OCI-LY3 (cell line): ENCODE results near the gene ENTPD2.

Source experiments
- H2AFZ ChIP-seq: fragments of 200-600, 300-600 bp; shearing (Covaris generic); 2 replicates; pipeline ENCODE4 v1.6.0; 2014; ENCODE audit warnings: antibody characterized with exemption, low read depth, low read length
- H3K27ac ChIP-seq: fragments of 200-600, 300-600 bp; sonication (generic); 2 replicates; pipeline ENCODE4 v1.5.1; 2014; ENCODE audit warnings: mild to moderate bottlenecking, low read length, moderate library complexity, mixed read lengths
- H3K27me3 ChIP-seq: fragments of 200-600, 300-600 bp; sonication (generic); 2 replicates; pipeline ENCODE4 v1.6.1; 2014; ENCODE audit warnings: low read depth, low read length, mixed read lengths
- H3K36me3 ChIP-seq: fragments of 200-600, 300-600 bp; sonication (generic); replicated peaks from 2 replicates; pipeline ENCODE3; 2014; ENCODE audit warnings: low read depth, low read length, mixed read lengths
- H3K4me1 ChIP-seq: fragments of 300-600, 200-600 bp; sonication (generic); 2 replicates; pipeline ENCODE4 v1.6.1; 2014; ENCODE audit warnings: low read length, mixed read lengths
- H3K4me2 ChIP-seq: fragments of 200-600, 300-600 bp; sonication (generic); 2 replicates; pipeline ENCODE4 v1.6.1; 2014; ENCODE audit warnings: low read length, mixed read lengths
- H3K4me3 ChIP-seq: fragments of 300-600, 200-600 bp; sonication (generic); 2 replicates; pipeline ENCODE4 v1.5.1; 2014; ENCODE audit warnings: antibody characterized with exemption, mild to moderate bottlenecking, low read length, moderate library complexity
- H3K79me2 ChIP-seq: fragments of 300-600, 200-600 bp; shearing (Covaris generic); 2 replicates; pipeline ENCODE4 v1.6.1; 2014; ENCODE audit warnings: mild to moderate bottlenecking, low read length, mixed read lengths
- H3K9ac ChIP-seq: fragments of 300-600, 200-600 bp; shearing (Covaris generic); 2 replicates; pipeline ENCODE4 v1.6.0; 2014; ENCODE audit warnings: mild to moderate bottlenecking, low read length, moderate library complexity
- H3K9me3 ChIP-seq: fragments of 200-600, 300-600 bp; shearing (Covaris generic); 2 replicates; pipeline ENCODE4 v1.6.1; 2014; ENCODE audit warnings: low read length, mixed read lengths; ENCODE audit not compliant: insufficient read depth
- H4K20me1 ChIP-seq: fragments of 200-600, 300-600 bp; sonication (generic); 2 replicates; pipeline ENCODE4 v1.6.1; 2016; ENCODE audit warnings: low read length, mixed read lengths; ENCODE audit not compliant: insufficient read depth
- EZH2phosphoT487 ChIP-seq: fragments of 200-600 bp; shearing (Covaris generic); IDR thresholded peaks from 2 replicates; pipeline ENCODE4 v1.6.1; 2018; ENCODE audit warnings: antibody characterized with exemption, mixed run types, low read depth
- TF ChIP-seq, protein P1 (sequence below): fragments of 200-600, 300-600 bp; sonication (generic); IDR thresholded peaks from 2 replicates; pipeline ENCODE4 v1.5.1; 2014; ENCODE audit warnings: antibody characterized with exemption, low read length, low read depth

ENTPD2 gene

GRCh38 chr9:137055385-137056364 lies 1.8 kb upstream of the ENTPD2 start:
- no peaks in the 10 kb centered on the region for H3K79me2 ChIP-seq
- H3K4me1 ChIP-seq, result no peaks in the 10 kb centered on the region
- no peak overlapping the region for H2AFZ ChIP-seq
- no peak overlapping the region for H3K9ac ChIP-seq
- H3K27ac ChIP-seq, result no peak overlapping the region
- H3K9me3 ChIP-seq, result no peaks in the 10 kb centered on the region
- no peaks in the 10 kb centered on the region for H3K36me3 ChIP-seq
- no peak overlapping the region for H3K4me2 ChIP-seq
- TF ChIP-seq EZH2phosphoT487, result no peak
- TF ChIP-seq, protein P1, sequence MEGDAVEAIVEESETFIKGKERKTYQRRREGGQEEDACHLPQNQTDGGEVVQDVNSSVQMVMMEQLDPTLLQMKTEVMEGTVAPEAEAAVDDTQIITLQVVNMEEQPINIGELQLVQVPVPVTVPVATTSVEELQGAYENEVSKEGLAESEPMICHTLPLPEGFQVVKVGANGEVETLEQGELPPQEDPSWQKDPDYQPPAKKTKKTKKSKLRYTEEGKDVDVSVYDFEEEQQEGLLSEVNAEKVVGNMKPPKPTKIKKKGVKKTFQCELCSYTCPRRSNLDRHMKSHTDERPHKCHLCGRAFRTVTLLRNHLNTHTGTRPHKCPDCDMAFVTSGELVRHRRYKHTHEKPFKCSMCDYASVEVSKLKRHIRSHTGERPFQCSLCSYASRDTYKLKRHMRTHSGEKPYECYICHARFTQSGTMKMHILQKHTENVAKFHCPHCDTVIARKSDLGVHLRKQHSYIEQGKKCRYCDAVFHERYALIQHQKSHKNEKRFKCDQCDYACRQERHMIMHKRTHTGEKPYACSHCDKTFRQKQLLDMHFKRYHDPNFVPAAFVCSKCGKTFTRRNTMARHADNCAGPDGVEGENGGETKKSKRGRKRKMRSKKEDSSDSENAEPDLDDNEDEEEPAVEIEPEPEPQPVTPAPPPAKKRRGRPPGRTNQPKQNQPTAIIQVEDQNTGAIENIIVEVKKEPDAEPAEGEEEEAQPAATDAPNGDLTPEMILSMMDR, result no peak
- no peak overlapping the region for H3K4me3 ChIP-seq
- no peaks in the 10 kb centered on the region for H3K27me3 ChIP-seq
- no peaks in the 10 kb centered on the region for H4K20me1 ChIP-seq

GRCh38 chr9:137054932-137055384 lies 1.1 kb upstream of the ENTPD2 start:
- TF ChIP-seq EZH2phosphoT487, result no peak
- TF ChIP-seq, protein P1, result no peak
- Histone ChIP-seq H3K4me1 (no peaks in the 10 kb centered on the region), H3K27me3 (peaks cover 3% of the 10 kb centered on the region; the same call in 1 of the 2 replicates), H3K79me2 (no peaks in the 10 kb centered on the region), H3K4me3 (no peak overlapping the region), H3K36me3 (no peaks in the 10 kb centered on the region), H3K9me3 (no peaks in the 10 kb centered on the region), H2AFZ (no peak overlapping the region), H3K4me2 (no peak overlapping the region), H3K27ac (no peak overlapping the region), H4K20me1 (no peaks in the 10 kb centered on the region), H3K9ac (no peak overlapping the region)

- Histone ChIP-seq H3K27ac (no peak overlapping the region), H3K4me2 (no peak overlapping the region), H3K9me3 (no peaks in the 10 kb centered on the region), H2AFZ (no peak overlapping the region), H3K9ac (no peak overlapping the region), H3K36me3 (no peaks in the 10 kb centered on the region), H3K4me1 (no peaks in the 10 kb centered on the region), H4K20me1 (no peaks in the 10 kb centered on the region), H3K4me3 (no peak overlapping the region), H3K27me3 (peaks cover 3% of the 10 kb centered on the region; the same call in 1 of the 2 replicates), H3K79me2 (no peaks in the 10 kb centered on the region)
- TF ChIP-seq, protein P1, result no peak
- TF ChIP-seq EZH2phosphoT487, result no peak
These were observed 590 bp downstream of the ENTPD2 start for GRCh38 chr9:137052998-137053943.

DNA sequence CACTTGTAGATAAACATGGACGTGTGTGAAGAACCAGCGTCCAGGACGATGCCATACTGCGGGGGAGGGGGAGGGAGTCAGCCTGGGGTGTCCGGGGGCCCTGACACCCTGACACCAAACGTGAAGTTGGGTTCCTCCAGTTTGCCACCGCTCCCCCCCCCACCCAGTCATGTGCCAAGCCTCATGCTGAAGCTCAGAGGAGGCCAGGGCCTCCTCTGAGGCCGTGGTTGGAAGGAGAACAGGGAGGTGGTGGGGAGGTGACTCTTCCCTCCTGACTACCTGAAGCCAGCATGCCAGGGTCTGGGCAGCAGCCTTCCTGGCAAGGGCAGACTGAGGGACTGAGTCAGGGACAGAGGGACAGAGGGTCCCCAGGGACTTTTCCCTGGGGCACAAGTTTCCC lies 1.6 kb downstream of the ENTPD2 start:
- H3K27ac ChIP-seq, result no peak overlapping the region
- peaks cover 8% of the 10 kb centered on the region; the same call in 1 of the 2 replicates for H3K27me3 ChIP-seq
- no peak overlapping the region for H3K9ac ChIP-seq
- H3K79me2 ChIP-seq, result no peaks in the 10 kb centered on the region
- no peak overlapping the region for H2AFZ ChIP-seq
- no peaks in the 10 kb centered on the region for H3K9me3 ChIP-seq
- no peak overlapping the region for H3K4me3 ChIP-seq
- no peak for TF ChIP-seq EZH2phosphoT487
- TF ChIP-seq, protein P1, result no peak
- 0 out of 2 replicates have a peak, but pooled peaks cover 4% of the 10 kb centered on the region for H4K20me1 ChIP-seq
- no peaks in the 10 kb centered on the region for H3K4me1 ChIP-seq
- H3K4me2 ChIP-seq, result no peak overlapping the region
- no peaks in the 10 kb centered on the region for H3K36me3 ChIP-seq
